GM18498 (cell line): ENCODE results near the gene THAP7.
"Not testable (repeated sequence)": the region's sequence is repeated elsewhere in the genome, so short reads cannot be mapped to it uniquely, and the experiment has no call there.

Experiments
- ATAC-seq: cut with Tn5 transposase; IDR thresholded peaks from one replicate; pipeline ENCODE4 v1.9.1; 2021; ENCODE audit warnings: mild to moderate bottlenecking, moderate library complexity; ENCODE audit not compliant: unreplicated experiment

Gene THAP7

DNA sequence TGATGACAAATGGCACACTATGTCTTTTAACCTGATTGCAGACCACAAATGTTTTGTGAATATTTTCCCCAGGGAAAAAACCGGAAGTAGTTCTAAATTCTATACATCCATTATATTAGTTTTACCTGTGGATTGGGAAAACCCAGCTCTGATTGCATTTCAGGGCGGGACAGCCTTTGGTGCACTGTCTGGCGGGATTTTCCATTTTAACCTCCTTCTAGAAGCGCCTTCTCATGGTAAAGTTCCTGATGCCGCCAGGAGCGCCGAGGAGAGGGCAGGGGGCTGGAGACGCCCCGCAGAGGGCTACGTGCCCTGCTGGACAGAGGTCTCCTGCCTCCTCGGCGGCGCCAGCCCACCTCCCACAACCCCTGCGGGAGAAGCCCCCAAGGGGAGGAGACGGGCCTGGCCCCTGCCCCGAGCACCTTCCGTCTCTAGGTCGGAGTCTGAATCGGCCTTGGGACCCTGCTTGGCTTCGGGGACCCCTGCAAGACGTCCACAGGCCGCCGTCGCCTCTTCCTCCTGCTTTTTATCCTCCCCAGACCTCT is 11.8 kb upstream of the THAP7 start:
- ATAC-seq, result no peak

DNA sequence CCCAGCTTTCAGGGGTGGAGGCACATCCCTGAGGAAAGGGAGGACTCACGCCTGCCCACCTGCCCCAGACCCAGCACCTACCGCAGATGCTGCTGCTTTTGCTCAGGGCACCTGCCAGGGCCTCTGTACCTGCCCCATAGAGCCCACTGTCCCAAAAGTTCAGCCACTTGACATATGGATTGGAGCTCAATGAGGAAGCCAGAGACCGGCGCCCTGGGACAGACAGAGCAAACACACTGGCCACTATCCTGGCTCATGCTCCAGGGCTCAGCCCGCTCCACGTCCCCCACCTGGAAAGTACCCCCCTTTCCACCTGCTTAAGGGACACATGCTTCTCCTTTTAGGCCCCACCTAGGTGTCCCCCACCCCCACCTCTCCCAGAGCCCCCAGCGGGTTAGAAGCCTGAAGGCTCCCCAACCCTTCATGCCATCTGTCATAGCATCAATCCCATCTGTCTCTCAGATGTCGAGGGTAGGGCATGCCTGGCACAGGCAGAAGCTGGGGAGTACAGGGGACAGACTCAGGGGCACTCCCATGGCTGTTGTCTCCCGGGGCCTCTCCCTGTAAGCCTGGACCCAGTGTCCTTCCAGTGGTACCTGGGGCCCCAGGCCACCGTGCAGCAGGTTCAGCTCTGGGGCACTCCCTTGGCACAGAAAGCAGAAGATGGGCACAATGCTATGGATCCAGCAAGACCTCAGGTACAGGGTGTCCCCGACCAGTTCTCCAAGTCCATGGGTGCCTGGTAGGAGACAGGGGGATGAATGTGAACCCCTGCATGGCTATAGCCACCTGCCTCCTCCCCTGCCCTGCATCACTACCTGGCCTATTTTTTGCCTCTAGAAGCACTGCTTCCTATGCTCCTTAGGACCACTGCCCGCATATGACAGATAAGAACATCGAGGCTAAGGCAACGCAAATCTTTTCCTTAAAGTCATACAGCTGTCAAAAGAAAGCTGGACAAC is 10.8 kb upstream of the THAP7 start:
- no peak for ATAC-seq

DNA sequence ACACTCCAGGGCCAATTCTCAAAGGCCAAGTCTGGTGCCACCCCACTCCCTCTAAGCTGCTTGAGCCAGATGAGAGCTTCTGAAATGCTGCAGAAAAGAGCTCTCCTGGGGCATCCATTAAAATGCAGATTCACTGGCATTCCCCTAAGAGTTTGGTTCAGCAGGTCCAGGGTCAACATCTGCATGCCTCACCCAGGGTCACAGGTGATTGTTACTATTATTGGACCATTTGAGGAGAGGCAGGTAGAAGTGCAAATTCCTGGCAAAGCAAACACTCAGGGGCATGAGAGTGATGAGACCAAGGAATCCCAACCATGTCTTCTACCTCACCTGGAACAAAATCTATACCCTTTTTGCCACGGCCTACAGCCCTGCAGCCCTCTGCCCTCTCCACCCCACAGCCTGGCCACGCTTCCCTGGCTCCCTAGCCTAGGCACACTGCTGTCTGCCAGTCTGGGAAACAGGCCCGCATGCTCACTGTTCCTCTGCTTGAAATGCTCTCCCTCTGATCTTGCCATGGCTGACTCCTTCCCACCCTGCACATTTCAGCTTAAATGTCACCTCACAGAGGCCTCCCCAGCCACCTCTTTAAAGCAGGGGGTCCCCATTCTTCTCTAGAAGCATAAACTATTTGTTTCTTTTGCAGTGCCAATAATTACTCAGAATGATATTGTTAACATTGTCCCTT is 8.7 kb upstream of the THAP7 start:
- no peak for ATAC-seq

DNA sequence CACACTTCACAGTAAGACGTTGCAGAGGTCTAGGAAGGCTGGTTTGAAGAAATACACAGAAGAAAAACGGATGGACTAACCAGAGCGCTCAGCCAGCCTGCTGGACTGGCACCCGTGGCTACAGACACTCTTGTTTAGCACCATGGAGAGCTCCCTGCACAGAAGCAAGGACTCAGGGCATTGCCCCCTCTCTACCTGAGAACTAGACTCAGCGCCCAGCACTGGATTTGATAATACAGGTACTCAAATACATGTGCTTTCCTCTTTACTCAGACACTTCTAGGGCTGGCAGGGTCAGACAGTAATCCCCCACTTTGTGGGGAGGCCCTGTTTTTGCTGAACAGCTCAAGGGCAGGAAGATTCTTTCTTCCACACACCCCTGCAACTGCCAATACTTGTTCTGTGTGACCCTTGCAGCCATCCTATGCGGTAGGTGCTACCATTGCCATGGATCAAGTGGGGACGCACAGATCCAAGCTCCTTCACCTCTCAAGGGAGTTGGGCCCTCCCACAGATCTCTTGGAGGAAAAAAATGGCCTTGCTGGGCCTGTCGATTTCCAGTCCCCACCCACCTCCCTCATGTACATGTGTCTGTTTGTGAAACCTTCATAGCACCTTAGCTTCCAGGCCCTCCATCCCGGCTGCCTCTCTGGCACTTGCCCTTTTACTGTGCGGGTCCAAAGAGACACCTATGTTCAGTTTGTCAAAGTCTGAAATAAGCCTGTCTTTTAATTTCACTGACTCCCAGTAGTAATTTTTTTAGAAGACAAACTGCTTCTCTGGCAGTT is 7.9 kb upstream of the THAP7 start:
- ATAC-seq, result no peak

DNA sequence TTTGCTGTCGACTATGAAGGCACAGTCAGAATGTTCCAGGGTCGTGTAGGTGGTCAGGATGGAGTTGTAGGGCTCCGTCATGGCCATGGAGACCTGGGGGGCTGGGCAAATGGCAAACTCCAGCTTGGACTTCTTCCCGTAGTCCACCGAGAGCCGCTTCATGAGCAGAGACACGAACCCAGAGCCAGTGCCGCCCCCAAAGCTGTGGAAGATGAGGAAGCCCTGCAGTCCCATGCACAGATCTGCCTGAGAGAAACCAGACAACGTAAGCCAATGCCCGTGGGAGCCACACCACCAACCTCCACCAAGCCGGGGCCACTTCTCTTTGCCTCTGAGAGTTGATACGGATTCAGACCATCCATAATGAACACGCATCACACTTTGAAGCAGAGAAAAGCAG is 7.3 kb upstream of the THAP7 start:
- ATAC-seq, result not testable (repeated sequence)

DNA sequence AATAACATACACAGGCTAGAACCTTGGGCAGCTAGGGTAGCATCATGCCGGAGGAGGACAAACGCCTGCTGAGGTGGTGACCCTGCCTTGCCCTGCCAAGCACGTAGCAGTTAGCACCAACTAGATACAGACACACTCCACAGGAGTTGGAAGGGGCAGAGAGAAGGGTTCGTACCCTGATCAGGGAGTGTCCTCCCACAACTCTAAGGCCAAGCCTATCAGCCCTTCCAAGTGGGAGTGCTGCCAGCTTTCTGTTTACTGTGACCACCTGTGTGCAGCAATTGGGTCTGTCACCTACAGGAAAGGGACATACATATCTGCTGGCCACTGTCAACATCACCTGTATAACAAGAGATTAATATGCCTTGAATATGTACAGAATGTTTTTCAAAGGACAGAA is 1.9 kb upstream of the THAP7 start:
- no peak for ATAC-seq

DNA sequence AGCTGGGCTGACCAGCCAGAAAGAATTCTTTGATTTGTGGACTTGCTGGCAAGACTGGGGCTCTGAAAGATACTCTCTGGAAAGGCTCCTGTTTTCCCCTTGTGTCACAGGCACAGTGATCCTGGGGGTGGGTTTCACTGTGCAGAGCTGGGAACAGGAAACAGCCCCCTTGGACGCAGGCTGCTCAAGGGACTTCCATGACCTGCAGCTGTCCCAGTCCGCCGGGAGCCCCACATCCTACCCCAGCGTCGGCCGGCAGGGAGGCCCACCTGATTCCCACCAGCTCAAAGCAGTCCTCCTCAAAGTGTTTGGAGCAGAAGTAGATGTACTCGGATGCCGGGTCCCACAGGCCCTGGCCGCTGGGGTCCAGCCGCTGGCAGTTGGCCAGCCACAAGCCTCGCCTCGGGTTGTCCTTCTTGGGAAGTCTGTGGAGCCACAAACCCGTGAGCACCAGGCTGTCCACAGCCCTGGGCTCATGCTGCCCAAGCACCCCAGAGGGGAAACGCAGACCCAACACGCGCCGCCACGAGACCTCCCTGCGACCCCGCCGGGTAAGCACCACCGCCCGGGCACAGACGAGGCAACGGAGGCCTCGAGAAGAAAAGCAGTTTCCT is 824 bp downstream of the THAP7 start:
- ATAC-seq, result no peak

DNA sequence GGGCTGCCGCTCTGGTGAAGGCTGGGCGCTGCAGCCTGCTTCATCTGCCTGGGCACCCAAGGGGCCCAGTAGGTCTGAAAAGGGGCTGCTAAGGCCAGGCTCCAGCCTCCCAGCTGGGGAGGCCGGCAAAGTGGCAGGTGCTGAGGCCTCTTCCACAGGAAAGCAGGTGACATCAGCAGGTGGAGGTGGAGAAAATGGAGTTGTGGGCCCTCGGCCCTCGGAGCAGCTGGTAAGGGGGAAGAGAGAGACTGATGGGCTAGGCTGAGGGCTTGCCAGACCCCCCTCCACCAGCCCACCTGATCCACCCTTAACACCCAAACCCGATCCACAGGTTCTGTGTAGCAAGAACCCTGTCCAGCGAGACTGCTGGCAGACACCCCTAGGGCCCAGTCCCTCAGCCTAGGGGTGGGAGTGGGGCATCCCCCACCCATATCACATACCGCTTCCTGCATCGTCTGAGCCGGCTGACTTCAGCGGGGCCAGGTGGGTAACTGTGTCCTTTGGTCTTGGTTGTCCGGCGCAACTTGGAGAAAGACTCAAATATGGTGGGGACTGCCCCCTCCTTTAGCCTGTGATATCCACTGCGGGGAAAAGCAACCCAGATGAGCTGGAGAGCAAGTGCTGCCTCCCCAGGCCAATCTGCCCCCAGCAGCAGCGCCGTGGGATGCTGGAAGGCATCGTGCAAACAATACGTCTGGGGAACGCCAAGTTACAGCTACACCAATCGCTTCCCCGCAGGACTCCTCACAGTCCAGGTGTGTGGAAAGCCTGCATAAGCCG is 1.5 kb downstream of the THAP7 start:
- no peak for ATAC-seq

DNA sequence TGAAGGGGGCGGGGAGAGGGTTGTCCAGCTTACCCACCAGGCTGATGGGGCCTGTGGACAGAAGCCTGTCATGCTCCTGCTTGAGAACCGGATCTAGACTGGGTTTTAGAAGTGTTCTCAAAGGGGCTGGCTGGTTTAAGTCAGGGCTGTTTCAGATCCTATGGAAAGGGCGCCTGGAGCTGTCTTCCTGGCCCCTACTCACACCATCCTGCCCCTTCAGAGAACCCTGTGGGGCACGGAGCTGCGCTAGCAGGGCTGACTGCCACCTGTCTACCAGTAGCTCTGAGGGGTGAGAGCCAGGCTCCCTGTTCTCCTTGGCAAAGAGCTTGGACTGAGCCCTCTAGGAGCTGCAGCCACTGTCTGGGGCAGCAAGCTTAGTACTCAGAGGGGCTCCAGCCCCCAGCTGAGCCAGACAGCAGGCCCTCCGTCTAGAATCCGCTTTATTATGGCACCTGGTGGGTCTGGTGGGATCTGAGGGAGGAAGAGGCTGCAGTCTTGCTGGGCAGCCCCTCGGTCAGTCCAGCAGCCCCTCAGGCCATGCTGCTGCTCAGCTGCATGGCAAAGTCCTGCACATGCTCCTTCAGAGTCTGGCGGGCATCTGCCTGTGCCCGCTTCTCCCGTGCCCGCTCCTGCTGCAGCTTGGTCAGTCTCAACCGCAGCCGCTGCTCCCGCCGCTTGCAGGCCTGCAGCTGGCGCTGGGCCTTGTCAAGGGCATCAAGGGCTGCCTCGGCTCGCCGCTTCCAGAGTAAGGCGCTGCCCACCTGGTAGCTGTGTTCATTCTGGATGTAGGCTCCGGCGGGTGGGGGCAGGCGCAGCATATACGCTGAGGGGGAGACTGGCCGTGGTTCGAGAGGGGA is 2.3 kb downstream of the THAP7 start:
- no peak for ATAC-seq

DNA sequence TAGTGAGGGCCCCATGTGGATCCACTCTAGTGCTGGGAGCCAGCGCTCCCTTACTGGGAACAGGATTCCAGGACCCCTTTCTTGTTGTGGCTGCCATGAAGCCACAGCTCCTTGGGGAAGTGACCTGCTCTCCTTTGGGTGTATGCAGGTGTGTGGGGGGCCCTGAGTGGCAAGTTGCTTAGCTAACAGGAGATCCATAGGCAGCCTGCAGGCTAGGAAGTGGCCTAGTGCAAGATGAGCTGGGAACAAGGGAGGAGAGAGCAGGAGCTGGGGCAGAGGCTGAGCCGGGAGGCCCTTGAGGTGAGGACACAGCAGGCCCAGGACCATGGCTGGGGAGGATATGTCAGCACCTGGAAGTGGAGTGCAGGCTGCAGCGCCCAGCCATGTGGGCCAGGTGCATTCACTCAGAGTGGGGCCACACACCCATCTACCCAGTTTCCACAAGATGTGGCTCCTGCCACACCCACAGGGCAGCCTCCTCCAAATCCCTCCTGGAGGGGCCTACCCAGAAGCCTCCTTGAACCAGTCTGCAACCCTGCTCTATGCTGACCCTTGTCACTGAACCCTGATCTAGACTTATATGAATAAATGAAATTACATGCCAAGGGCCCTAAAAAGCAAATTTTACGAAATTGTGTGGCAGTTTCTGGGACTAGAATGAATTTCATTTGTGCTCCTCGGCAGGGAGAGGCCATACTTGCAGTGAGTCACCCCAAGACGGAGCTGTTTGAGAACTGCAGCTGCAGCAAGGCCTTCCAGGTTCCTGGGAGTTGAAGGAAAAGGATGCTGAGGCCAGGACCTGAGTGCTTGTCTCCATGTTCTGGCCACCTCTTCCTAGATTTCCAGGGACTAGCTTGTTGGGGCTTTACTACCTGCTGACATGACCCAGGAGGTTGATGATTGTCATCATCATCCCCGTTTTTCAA is 3.2 kb downstream of the THAP7 start:
- ATAC-seq, result no peak

DNA sequence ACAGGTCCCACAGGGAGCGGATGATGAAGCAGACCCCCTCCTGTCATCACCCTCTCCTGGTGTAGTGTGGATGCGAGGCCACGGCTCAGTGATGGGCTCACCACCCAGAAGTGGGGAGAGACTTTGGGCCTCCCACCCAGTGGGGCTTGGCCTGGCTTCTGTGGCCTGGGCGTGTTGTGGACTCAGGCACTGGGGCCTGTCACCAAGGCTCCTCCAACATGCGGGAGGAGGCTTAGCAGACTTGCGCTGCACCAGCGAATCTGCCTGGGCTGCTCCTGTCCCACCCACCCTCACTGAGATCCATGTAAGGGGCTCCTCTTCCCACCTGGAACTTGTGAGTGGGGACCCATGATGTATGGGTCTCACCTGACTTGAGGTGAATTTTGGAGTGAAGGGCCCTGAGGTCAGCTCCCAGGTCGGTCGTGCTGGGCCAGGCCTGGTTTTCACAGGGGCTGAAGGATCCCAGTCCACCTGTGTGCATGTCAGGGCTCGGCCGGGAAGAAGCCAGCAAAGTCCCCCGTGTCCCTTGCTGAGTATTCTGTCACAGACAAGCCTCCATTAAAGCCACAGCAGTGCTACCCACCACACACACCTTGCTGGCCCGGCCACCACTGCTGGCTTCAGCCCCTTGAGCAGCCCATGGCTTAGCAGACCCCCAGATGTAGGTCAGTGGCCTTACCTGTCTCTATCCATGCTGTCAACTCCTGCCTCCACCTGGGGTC is 4.2 kb downstream of the THAP7 start:
- no peak for ATAC-seq

DNA sequence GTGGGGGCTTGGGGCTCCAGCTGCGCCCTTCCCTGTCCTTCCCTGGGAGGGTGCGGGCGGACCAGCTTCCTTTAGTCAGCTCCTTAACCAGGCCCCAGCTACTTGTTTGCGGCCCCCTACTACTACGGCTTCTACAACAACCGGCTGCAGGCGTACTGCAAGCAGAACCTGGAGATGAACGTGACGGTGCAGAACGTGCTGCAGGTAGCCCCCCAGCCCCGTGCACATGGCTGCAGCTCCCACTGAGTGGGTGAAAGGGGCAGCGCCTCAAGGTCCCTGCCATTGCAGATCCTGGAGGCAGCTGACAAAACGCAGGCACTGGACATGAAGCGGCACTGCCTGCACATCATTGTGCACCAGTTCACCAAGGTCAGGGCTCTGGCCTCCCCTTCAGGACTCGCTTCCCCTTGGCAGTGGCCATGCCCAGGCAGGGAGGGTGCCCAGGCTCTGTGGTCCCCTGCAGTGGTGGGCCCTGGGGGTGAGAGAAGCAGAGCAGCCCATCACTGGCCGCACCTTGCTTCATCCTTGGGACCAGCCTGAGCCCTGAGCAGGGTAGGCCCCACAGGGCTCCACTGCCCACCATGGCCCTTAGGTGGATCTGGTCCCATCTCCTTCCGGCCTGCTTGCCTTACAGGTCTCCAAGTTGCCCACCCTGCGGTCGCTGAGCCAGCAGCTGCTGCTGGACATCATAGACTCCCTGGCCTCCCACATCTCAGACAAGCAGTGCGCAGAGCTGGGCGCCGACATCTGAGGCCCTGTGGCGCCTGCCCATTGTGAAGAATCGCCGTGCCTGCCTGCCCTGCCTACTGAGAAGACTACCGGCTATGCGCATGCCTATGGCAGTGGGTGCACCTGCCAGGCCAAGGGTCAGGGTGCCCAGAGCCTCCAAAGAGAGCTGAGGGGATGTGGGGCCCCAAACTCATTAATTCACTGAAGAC is 5.1 kb downstream of the THAP7 start:
- ATAC-seq, result no peak

DNA sequence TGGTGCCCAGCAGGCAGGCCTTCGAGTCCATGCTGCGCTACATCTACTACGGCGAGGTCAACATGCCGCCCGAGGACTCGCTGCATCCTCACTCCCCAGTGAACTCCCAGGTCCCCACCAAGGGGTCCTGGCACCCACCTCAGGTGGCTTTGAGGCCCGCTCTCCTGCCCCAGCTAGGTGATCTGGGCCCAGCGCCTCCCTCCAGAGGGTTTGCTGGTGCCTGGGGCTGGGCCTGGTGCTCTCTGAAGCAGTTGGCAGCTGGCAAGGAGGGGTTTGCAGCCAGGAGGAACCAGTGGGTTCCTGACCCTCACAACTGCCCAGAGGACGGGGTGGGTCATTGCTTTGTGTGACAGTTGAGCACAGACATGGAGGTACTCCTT is 5.9 kb downstream of the THAP7 start:
- ATAC-seq, result no peak

DNA sequence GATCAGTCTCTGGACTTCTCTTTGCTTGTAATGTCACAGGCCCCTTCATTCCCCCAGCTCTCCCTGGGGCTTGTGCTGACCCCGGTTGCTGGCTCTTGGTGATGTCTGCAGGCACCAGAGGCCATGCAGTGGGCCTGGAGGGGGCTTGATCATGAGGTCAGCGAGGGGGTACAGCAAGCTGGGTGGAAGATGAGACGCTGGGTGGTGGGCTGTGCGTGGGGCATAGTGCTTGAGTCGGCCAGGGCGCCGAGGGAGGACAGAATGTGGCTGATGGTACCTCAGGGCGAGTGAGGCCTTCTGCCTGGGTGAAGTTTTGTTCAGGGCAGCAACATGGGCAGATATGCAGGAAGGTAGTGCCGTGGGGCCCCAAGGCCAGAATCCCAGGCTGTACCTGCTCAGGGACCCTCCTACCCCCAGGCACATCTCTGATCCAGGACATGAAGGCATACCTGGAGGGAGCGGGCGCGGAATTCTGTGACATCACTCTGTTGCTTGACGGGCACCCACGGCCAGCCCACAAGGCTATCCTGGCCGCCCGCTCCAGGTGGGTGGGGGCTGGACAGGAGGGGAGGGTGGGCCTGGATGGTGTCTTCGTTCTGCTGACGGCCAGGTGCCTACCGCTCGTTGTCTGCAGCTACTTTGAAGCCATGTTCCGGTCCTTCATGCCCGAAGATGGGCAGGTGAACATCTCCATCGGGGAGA is 6.4 kb downstream of the THAP7 start:
- ATAC-seq, result no peak

DNA sequence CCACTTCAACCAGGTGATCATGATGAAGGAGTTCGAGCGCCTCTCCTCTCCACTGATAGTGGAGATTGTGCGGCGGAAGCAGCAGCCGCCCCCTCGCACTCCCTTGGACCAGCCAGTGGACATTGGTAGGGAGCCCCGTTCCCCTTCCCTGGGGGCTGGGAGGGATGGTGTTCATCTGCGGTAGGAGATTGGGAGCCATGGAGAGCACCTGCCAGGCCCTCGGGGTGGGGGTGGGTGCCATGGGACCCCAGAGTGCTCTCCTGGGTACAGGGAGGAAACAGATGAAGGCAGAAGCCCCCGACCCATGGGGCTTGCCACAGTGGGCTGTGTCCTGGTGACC is 7.0 kb downstream of the THAP7 start:
- ATAC-seq, result no peak
